Urinary bladder (tissue), 4 donors: ENCODE measurements around the gene KCNJ12. TPM values are rescaled to one million over a fixed set of nuclear protein-coding genes. Genes with fewer than 3 reads are reported as not detected.
"Not testable (repeated sequence)": the region's sequence is repeated elsewhere in the genome, so short reads cannot be mapped to it uniquely, and the experiment has no call there.

Experiments
- DNase-seq: peaks from one replicate; pipeline ENCODE4 v3.0.0-alpha.2; 2015; ENCODE audit errors: extremely low spot score
- H3K27ac ChIP-seq: one replicate; pipeline ENCODE4 v1.5.1; 2013; ENCODE audit warnings: low read depth, mild to moderate bottlenecking, moderate library complexity
- H3K36me3 ChIP-seq: one replicate; pipeline ENCODE4 v1.6.1; 2013; ENCODE audit warnings: mild to moderate bottlenecking, moderate library complexity; ENCODE audit not compliant: insufficient read depth
- H3K4me1 ChIP-seq: one replicate; pipeline ENCODE4 v1.6.1; 2013; ENCODE audit warnings: mild to moderate bottlenecking, moderate library complexity; ENCODE audit not compliant: insufficient read depth
- H3K4me3 ChIP-seq: one replicate; pipeline ENCODE4 v1.5.1; 2013; ENCODE audit warnings: low read depth, low read length
- WGBS: extraction: QIAGEN DNeasy Blood & Tissue Kit; methylation state at CpG from one replicate; pipeline ENCODE4 v1.1.7; 2013; 5-methylcytosine and 5-hydroxymethylcytosine counted together
- polyA plus RNA-seq: library from polyadenylated mRNA; stranded (reverse); fragments of 200-250 nt; gene quantifications from one replicate; pipeline ENCODE4 v1.2.3, GENCODE V29; 2013
- total RNA-seq: library from RNA; depleted of rRNA; stranded (reverse); fragments of >200 nt; gene quantifications from one replicate; pipeline ENCODE4 v1.2.3, GENCODE V29; 2014
- donor health status: healthy with polysubstance abuse.
- donor health status: healthy.

Gene KCNJ12
- total and polyA plus RNA-seq, 2 donors: 1.5 to 4.1 TPM

- no peaks in the 10 kb centered on the region for H3K4me1 ChIP-seq
- no peaks in the 10 kb centered on the region for H3K36me3 ChIP-seq
- H3K4me3 ChIP-seq: no peak overlapping the region
- no peak for DNase-seq
- 79% methylated on average over 10 of the region's 10 CpGs for WGBS
- no peak overlapping the region for H3K27ac ChIP-seq
Observed at GRCh38 chr17:21425321-21425720, 49.2 kb downstream of the KCNJ12 start.

GRCh38 chr17:21425736-21426135, 49.6 kb downstream of the KCNJ12 start:
- 59% methylated on average over 4 of the region's 4 CpGs for WGBS
- Histone ChIP-seq H3K4me1 (no peaks in the 10 kb centered on the region), H3K4me3 (no peak overlapping the region), H3K27ac (no peak overlapping the region), H3K36me3 (no peaks in the 10 kb centered on the region)
- DNase-seq: no peak

GRCh38 chr17:21426246-21426645, 50.1 kb downstream of the KCNJ12 start:
- H3K4me3 ChIP-seq, DNase-seq, H3K4me1 ChIP-seq, H3K27ac ChIP-seq, H3K36me3 ChIP-seq: not testable (repeated sequence)
- 76% methylated on average over 8 of the region's 8 CpGs for WGBS

- H3K4me1 ChIP-seq, H3K27ac ChIP-seq, H3K4me3 ChIP-seq, DNase-seq, H3K36me3 ChIP-seq: not testable (repeated sequence)
- WGBS: 88% methylated on average over 7 of the region's 8 CpGs
Observed at GRCh38 chr17:21426876-21427275, 50.7 kb downstream of the KCNJ12 start.

- not testable (repeated sequence) for H3K36me3 ChIP-seq, H3K27ac ChIP-seq, H3K4me1 ChIP-seq, H3K4me3 ChIP-seq, DNase-seq
- no CpG with 5 or more reads among the region's 3 CpGs for WGBS
Observed at GRCh38 chr17:21427727-21428126, 51.6 kb downstream of the KCNJ12 start.

GRCh38 chr17:21428752-21429424, 52.7 kb downstream of the KCNJ12 start:
- H3K36me3 ChIP-seq, H3K27ac ChIP-seq, H3K4me1 ChIP-seq, DNase-seq, H3K4me3 ChIP-seq: not testable (repeated sequence)
- WGBS: 61% methylated on average over 5 of the region's 5 CpGs

GRCh38 chr17:21429921-21430628, 53.9 kb downstream of the KCNJ12 start:
- 60% methylated on average over 4 of the region's 5 CpGs for WGBS
- H3K4me1 ChIP-seq, H3K4me3 ChIP-seq, H3K27ac ChIP-seq, DNase-seq, H3K36me3 ChIP-seq: not testable (repeated sequence)

GRCh38 chr17:21433971-21434370, 57.8 kb downstream of the KCNJ12 start:
- not testable (repeated sequence) for H3K36me3 ChIP-seq, H3K27ac ChIP-seq, DNase-seq, H3K4me1 ChIP-seq, H3K4me3 ChIP-seq
- WGBS: 94% methylated on average over 5 of the region's 5 CpGs

GRCh38 chr17:21434976-21435375, 58.8 kb downstream of the KCNJ12 start:
- 89% methylated on average over 2 of the region's 2 CpGs for WGBS

GRCh38 chr17:21436481-21436880, 60.3 kb downstream of the KCNJ12 start:
- H3K36me3 ChIP-seq, H3K4me3 ChIP-seq, H3K27ac ChIP-seq, DNase-seq, H3K4me1 ChIP-seq: not testable (repeated sequence)
- WGBS: 75% methylated on average over 7 of the region's 7 CpGs

More at GRCh38 chr17:21434976-21435375, 58.8 kb downstream of the KCNJ12 start:
- H3K27ac ChIP-seq, H3K36me3 ChIP-seq, DNase-seq, H3K4me3 ChIP-seq, H3K4me1 ChIP-seq: not testable (repeated sequence)

GRCh38 chr17:21436883-21437836, 61.0 kb downstream of the KCNJ12 start:
- DNase-seq, H3K4me3 ChIP-seq, H3K36me3 ChIP-seq, H3K27ac ChIP-seq, H3K4me1 ChIP-seq: not testable (repeated sequence)
- WGBS: 44% methylated on average over 15 of the region's 15 CpGs

GRCh38 chr17:21438316-21439014, 62.3 kb downstream of the KCNJ12 start:
- not testable (repeated sequence) for DNase-seq
- WGBS: 72% methylated on average over 6 of the region's 6 CpGs

GRCh38 chr17:21439015-21439336, 62.8 kb downstream of the KCNJ12 start:
- WGBS: 77% methylated on average over 3 of the region's 5 CpGs
- H3K4me3 ChIP-seq, H3K4me1 ChIP-seq, H3K27ac ChIP-seq, H3K36me3 ChIP-seq, DNase-seq: not testable (repeated sequence)

More at GRCh38 chr17:21438316-21439014, 62.3 kb downstream of the KCNJ12 start:
- not testable (repeated sequence) for H3K4me1 ChIP-seq, H3K4me3 ChIP-seq, H3K27ac ChIP-seq, H3K36me3 ChIP-seq
